RWPE1 (cell line): ENCODE measurements around the gene ESCO1.

ENCODE experiments used
- CTCF ChIA-PET: fragments of 350-600 bp; sonication (Branson Sonifier 250); formaldehyde crosslinking; extraction: SDS; loops from one replicate; lab custom pipeline; 2021; lab: Yijun Ruan, JAX
- POLR2A ChIA-PET: fragments of 400-600 bp; formaldehyde crosslinking; extraction: SDS; loops from one replicate; lab custom pipeline; 2020; ENCODE audit warnings: antibody characterized with exemption; ENCODE audit not compliant: low non-redundant PET; lab: Yijun Ruan, JAX
- DNase-seq: peaks from one replicate; pipeline ENCODE4 v3.0.0; 2012; ENCODE audit warnings: low spot score
- H3K27ac ChIP-seq: fragments of 450-650 bp; 2 replicates; pipeline ENCODE4 v1.5.1; 2017
- TF ChIP-seq, protein P1 (sequence below): fragments of 450-650 bp; conservative IDR thresholded peaks from 2 replicates; pipeline ENCODE4 v1.5.1; 2017; ENCODE audit warnings: low read depth, mild to moderate bottlenecking

The ESCO1 gene

DNA sequence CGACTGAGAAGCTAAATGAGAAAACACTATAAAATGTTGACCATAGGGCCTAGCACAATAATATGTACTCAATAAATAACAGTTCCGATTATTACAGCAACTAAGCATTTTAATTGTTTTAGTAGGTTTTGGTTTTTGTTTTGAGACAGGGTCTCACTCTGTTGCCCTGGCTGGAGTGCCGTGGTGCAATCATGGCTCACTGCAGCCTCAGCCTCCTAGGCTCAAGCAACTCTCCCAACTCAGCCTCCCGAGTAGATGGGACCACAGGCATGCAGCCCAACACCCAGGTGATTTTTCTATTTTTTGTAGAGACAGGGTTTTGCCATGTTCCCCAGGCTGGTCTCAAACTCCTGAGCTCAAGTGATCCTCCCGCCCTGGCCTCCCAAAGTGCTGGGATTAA, 54.1 kb downstream of the ESCO1 start:
- H3K27ac ChIP-seq = no peak overlapping the region
- no peak for DNase-seq
- TF ChIP-seq, protein P1, sequence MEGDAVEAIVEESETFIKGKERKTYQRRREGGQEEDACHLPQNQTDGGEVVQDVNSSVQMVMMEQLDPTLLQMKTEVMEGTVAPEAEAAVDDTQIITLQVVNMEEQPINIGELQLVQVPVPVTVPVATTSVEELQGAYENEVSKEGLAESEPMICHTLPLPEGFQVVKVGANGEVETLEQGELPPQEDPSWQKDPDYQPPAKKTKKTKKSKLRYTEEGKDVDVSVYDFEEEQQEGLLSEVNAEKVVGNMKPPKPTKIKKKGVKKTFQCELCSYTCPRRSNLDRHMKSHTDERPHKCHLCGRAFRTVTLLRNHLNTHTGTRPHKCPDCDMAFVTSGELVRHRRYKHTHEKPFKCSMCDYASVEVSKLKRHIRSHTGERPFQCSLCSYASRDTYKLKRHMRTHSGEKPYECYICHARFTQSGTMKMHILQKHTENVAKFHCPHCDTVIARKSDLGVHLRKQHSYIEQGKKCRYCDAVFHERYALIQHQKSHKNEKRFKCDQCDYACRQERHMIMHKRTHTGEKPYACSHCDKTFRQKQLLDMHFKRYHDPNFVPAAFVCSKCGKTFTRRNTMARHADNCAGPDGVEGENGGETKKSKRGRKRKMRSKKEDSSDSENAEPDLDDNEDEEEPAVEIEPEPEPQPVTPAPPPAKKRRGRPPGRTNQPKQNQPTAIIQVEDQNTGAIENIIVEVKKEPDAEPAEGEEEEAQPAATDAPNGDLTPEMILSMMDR = no peak
- ChIA-PET CTCF (interaction anchor here (0.7 kb wide), 2 partner anchors 129 to 726 kb away, joined by 3 read pairs; no protein-coding TSS in a partner anchor), POLR2A (no interaction called here)

DNA sequence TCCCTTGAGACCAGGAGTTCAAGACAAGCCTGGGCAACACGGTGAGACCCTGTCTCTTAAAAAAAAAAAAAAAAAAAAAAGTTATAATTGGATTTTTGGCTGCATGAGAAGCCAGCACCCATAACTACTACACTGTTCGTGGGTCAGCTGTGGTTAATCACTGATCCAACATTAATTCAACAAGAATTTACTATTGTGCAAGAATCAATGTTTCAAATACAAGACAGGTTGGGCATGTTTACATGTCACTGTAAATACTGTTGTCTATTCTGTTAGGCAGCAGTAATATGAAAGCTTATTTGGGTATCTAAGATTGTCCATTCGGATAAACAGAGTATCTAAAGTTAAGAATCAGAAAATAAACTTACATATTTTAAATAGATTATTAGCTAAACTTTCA, 62.3 kb downstream of the ESCO1 start:
- no peak for DNase-seq
- CTCF ChIA-PET = interaction anchor here (0.6 to 1.0 kb wide), 2 partner anchors 24 to 130 kb away, joined by 4 to 5 read pairs; no protein-coding TSS in a partner anchor
- TF ChIP-seq, protein P1 = no peak
- H3K27ac ChIP-seq = no peak overlapping the region
- POLR2A ChIA-PET = no interaction called here

GRCh38 chr18:21534327-21534726, 66.2 kb downstream of the ESCO1 start:
- ChIA-PET CTCF (interaction anchor here (0.6 to 0.7 kb wide), 2 partner anchors 30 to 82 kb away, joined by 3 to 5 read pairs; no protein-coding TSS in a partner anchor), POLR2A (no interaction called here)
- TF ChIP-seq, protein P1 = no peak
- DNase-seq = no peak
- no peak overlapping the region for H3K27ac ChIP-seq

- TF ChIP-seq, protein P1 = no peak
- no peak overlapping the region for H3K27ac ChIP-seq
- CTCF ChIA-PET = interaction anchor here (1.1 kb wide), 1 partner anchor 82 kb away, joined by 6 read pairs; no protein-coding TSS in a partner anchor
- DNase-seq = no peak
- POLR2A ChIA-PET = no interaction called here
Measured at GRCh38 chr18:21526463-21526862, 74.0 kb downstream of the ESCO1 start.

DNA sequence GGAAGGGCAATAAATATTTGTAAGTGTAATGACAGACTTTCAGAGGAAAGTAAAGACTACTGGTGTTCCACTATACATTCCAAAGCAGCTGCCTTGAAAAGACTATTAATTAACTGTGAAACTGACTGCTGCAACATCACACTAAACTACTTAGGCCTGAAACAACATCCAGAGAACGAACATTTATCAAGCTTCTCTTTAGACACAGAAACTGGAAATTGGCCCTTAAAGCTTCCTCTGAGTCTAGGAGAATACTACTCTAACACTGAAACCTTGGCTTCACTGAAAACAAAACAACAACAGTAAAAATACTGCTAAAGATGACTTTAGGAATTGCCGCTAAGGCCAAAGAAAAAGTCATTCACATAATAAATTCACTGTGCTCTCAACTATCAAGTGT, 74.6 kb downstream of the ESCO1 start:
- H3K27ac ChIP-seq = no peak overlapping the region
- POLR2A ChIA-PET = no interaction called here
- DNase-seq = no peak
- TF ChIP-seq, protein P1 = no peak
- CTCF ChIA-PET = interaction anchor here (1.1 kb wide), 1 partner anchor 81 kb away, joined by 6 read pairs; no protein-coding TSS in a partner anchor

DNA sequence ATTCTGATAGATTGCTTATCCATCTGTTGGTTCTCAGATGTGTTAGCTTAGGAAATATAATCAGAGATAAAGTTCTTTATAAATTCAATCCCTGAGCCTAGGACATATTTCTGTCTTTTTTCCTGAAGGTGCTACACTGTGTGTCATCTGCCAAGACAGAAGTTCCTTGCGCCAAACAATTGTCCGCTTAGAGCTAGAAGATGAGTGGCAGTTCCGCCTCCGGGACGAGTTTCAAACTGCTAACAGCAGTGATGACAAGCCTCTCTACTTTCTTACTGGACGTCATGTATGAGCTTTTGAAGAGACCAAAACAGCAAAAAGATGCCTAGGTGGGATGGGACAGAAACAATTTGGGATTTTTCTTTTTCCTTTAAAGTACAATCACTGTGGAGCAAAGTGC, 78.0 kb downstream of the ESCO1 start:
- CTCF ChIA-PET = no interaction called here
- TF ChIP-seq, protein P1 = no peak
- no peak for DNase-seq
- no peak overlapping the region for H3K27ac ChIP-seq
- POLR2A ChIA-PET = no interaction called here
